ENCODE measurements around the gene AK1.

DNA sequence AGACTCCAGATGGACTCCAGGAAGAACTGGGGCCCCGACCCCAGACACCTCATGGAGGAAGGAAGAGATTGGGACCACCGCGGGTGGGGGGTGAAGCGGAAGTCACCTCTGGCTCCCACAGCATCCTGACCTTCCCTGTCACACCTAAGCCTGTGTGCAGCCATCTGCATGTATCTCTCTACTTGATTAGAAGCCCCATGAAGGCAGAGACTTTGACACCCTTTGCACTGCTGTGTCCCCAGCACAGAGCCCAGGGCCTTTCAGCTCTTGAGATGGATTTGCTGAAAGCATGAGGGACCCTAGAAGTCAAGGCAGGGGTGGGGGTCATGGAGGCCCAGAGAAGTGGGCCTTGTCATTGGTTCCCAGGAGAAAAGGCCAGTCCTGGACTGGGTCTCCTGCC lies 20.2 kb downstream of the AK1 start:
- TF ChIP-seq, protein P1, sequence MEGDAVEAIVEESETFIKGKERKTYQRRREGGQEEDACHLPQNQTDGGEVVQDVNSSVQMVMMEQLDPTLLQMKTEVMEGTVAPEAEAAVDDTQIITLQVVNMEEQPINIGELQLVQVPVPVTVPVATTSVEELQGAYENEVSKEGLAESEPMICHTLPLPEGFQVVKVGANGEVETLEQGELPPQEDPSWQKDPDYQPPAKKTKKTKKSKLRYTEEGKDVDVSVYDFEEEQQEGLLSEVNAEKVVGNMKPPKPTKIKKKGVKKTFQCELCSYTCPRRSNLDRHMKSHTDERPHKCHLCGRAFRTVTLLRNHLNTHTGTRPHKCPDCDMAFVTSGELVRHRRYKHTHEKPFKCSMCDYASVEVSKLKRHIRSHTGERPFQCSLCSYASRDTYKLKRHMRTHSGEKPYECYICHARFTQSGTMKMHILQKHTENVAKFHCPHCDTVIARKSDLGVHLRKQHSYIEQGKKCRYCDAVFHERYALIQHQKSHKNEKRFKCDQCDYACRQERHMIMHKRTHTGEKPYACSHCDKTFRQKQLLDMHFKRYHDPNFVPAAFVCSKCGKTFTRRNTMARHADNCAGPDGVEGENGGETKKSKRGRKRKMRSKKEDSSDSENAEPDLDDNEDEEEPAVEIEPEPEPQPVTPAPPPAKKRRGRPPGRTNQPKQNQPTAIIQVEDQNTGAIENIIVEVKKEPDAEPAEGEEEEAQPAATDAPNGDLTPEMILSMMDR (conservative IDR thresholded peaks at IDR 0.05) = no peak
- no peak for TF ChIP-seq EZH2 (IDR thresholded peaks at IDR 0.05; ENCODE audit: low read depth)

Data from PC-9 (cell line).